Dermis blood vessel endothelial cell (primary cell): ENCODE data around the gene MRTFA. TPM values are rescaled to one million over a fixed set of nuclear protein-coding genes. Genes with fewer than 3 reads are reported as not detected.
"Not testable (repeated sequence)": the region's sequence is repeated elsewhere in the genome, so short reads cannot be mapped to it uniquely, and the experiment has no call there.

Experiments used
- DNase-seq: peaks from one replicate; pipeline ENCODE4 v3.0.0; 2010
- total RNA-seq: library from RNA; depleted of rRNA; stranded (reverse); fragments of >200 nt; gene quantifications from 2 replicates; pipeline ENCODE4 v1.2.3, GENCODE V29; 2014

MRTFA gene
- total RNA-seq, 1 donor from 2014 or later = 41.4 TPM

DNA sequence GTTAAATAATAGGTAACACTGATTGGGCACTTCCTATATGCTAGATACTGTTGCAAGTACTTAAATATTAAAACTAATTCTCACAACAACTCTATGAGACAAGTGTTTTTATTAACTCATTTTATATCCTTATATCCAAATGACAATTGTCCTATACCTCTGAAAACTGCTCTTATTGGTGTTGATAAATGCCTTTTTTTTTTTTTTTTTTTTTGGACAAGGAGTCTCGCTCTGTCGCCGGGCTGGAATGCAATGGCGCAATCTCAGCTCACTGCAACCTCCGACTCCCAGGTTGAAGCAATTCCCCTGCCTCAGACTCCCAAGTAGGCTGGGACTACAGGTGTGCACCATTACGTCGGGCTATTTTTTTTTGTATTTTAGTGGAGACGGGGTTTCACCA lies 41.6 kb downstream of the MRTFA start:
- DNase-seq = no peak

DNA sequence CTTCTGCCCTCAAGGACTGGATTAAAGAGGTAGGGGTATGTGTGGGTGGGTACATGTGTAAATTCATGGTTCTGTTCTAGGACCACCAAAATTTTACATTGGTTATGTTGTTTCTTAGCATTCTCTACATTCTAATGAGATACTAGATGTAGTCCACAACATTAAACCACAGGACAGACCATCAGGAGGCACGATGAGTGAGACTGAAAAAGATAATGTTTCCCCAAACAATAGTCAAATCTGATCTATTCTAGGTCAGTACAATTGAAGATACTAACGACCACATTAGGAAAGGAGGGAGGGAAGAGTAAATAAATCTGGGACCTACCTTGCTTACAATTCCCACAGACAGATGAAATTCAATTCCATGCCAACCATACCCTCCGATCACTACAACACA lies 42.2 kb downstream of the MRTFA start:
- DNase-seq = no peak

DNA sequence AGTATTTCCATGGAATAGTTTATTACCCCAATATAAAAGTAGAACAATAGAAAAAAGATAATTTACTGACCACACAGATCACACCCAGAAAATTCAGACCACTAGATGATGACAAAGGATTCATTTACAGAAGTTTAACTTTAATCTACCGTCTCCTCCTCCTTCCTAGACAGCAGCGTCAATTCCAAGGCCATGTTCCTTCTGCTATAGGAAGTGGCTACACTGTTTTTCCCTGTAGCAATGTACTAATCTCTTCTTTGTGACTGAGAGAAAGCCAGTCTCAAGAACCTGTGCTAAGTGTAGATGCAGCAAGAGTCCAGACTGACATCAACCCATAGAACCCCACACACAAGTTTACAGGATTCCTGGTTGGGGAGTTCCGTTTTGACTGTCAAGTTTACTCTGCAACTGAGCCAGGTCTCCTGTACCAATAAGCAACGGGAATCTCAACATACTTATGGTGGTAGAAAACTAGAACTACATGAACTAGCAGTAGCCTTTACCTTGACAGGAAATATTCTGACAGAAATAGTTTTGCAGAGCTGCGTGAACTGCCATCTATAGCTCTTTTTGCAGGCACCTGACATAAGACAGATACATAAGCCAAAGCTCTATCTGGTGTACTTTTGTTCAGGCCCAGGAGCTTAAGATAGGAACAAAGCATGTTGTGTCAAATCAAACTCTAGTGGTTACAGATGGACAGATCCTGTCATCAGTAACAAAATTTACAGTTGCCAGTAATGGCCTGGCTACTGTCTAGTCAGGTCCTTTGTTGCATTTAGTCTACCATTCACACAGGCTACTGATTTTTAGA lies 42.9 kb downstream of the MRTFA start:
- no peak for DNase-seq

DNA sequence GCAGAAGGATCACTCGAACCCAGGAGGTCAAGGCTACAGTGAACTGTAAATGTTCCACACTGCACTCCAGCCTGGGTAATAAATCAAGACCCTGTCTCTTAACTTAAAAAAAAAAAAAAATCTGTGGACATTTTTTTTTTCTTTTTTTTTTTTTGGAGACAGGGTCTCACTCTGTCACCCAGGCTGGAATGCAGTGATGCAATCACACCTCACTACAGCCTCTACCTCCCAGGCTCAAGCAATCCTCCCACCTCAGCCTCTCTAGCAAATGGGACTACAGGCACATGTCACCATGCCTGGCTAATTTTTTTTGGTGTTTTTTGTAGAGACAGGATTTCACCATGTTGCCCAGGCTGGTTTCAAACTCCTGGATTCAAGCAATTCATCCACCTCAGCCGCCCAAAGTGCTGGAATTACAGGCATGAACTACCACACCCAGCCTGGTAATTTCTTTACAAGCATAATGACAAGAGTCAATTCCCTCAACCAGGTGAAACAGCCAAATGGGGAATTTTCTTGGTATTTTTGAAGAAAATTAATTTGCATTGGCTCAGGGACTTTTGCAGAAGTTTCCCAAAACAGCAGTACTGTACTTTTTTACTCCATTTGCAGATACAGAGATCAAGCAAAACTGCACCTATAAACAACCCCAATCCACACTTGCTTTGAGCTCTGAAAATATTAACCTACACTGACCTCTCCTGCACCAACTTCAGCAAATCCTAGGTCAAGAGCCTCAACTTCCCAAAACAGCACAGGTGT lies 44.0 kb downstream of the MRTFA start:
- DNase-seq = no peak

DNA sequence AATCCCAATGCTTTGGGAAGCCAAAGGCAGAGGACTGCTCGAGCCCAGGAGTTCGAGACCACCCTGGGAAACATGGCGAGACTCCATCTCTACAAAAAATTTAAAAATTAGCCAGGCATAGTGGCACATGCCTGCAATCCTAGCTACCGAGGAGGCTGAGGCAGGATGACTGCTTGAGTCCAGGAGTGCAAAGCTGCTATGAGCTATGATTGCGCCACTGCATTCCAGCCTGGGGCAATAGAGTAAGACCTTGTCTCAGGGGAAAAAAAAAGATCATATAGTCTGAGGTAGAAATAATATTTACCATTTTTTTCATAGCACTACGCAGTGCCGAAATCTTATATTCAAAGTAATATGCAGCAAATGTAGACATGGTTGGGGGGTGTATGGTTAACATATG lies 47.8 kb downstream of the MRTFA start:
- no peak for DNase-seq

DNA sequence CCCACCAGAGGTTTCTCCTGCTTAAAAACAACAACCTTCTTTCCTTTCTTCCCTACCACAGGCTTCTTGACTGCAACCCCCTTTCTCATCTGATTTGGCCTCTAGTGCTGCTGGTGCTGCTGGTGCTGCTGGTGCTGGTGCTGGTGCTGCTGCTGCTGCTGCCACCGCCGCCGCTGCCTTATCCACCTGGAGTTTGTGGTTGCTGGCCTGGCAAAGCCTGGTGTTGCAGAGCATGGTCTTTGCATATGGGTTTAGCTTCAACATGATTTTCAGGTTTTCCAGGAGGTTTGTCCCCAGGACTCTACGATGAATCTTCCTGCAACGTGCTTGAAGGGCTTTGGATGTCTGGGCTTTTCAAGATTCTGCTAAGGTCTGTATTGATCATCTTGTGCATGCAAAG lies 49.7 kb downstream of the MRTFA start:
- DNase-seq = no peak

DNA sequence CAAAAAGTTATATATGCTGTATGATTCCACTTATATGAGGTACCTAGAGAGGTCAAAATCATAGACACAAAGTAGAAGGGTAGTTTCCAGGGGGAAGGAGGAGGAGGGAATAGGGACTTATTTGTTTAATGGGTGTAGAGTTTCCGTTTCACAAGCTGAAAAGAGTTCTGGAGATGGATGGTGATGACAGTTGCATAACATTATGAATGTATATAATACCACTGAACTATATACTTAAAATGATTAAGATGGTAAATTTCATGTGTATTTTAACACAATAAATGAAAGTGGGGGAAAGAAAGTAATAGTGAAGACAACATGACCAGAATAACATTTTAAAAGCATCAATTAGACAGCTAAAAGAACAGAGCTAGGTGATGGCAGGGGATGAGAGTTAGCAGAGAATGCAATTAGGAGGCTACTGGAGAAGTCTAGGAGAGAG lies 51.2 kb downstream of the MRTFA start:
- DNase-seq = no peak

DNA sequence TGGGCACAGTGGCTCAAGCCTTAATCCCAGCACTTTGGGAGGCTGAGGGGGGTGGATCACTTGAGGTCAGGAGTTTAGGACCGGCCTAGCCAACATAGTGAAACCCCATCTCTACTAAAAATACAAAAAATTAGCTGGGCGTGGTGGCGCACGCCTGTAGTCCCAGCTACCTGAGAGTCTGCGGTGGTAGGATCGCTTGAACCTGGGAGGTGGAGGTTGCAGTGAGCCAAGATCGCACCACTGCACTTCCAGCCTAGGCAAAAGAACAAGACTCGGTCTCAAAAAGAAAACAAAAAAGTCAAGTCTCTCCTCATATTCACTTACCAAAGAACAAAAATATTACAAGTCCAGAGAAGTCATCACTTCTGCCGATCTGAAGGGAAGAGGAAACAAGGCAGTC lies 51.8 kb downstream of the MRTFA start:
- DNase-seq = not testable (repeated sequence)

DNA sequence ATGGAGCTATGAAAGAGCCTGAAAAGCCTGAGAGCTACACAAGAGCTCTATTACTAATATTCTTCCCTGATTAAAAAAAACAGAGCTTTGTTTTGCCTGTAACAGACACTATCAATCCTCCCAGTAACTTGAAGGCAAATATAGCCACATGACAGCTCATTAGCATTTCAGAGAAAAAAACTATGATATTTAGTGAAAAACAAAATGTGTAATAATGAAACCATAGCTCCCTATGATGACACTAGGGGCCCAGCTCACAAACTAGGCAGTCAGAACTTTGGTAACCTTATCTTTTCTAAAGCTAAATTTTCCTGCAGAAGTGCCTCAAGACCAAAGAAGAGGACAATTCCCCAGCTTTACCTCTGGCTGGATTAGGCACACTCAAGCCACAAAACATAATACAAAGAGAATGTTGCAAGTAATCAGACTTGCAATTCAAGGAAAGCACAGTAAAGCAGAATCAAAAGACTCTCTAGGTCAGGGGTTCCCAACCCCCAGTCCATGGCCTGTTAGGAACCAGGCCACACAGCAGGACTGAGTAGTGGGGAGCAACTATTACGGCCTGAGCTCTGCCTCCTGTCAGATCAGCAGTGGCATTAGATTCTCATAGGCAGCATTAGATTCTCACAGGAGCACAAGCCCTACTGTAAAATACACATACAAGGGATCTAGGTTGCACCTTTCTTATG lies 53.3 kb downstream of the MRTFA start:
- no peak for DNase-seq

DNA sequence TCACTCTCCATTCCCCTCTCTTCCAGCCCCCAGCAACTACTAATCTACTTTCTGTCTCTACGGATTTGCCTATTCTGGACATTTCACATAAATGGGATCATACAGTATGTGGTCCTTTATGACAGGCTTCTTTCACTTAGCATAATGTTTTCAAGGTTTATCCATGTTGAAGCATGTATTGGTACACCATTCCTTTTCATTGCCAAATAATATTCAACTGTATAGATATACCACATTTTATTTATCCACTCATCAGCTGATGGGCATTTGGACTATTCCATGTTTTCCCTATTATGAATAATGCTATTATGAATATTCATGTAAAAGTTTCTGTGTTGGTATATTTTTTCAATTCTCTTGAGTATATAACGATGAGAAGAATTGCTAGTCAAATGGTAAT lies 54.5 kb downstream of the MRTFA start:
- no peak for DNase-seq

DNA sequence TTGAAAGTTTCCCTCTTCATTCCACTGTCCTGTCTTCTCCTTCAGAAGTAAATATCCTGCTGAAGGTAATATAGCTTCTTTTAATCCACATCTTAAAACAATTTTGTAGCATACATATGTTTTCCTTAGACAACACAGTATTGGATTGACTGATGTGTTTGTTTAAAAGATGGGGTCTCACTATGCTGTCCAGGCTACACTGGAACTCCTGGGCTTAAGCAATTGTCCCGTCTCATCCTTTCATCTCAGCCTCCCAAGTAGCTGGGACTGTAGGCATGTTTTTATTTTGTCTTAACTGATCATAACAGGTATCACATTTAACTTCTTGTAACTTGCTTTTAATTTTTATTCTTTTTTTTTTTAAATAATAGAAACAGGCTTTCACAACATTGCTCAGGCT lies 55.9 kb downstream of the MRTFA start:
- no peak for DNase-seq

DNA sequence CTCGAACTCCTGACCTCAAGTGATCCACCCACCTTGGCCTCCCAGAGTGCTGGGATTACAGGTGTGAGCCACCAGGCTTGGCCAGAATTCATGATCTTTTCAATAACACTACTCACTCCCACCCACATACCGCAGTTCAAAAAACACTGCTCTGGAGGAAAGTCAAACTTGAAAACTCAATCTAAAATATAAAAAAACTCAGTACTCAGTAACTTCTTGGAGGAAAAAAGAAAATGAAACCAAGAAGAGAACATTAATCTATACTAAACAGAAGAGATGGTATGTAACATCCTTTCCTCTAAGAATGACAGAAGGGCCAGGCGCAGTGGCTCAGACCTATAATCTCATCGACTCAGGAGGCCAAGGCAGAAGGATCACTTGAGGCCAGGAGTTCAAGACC lies 58.3 kb downstream of the MRTFA start:
- DNase-seq = no peak

DNA sequence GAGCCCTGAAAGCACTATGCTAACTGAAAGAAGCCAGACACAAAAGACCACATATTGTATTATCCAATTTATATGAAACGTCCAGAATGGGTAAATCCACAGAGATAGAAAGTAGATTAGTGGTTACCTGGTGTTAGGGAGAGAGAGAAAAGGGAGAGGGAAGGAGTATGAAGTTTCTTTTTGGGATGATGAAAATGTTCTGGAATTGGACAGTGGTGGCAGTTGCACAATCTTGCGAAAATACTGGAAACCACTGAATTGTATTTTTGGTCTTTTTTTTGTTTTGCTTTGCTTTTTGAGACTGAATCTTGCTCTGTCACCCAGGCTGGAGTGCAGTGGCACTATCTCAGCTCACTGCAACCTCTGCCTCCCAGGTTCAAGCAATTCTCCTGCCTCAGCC lies 63.5 kb downstream of the MRTFA start:
- no peak for DNase-seq

DNA sequence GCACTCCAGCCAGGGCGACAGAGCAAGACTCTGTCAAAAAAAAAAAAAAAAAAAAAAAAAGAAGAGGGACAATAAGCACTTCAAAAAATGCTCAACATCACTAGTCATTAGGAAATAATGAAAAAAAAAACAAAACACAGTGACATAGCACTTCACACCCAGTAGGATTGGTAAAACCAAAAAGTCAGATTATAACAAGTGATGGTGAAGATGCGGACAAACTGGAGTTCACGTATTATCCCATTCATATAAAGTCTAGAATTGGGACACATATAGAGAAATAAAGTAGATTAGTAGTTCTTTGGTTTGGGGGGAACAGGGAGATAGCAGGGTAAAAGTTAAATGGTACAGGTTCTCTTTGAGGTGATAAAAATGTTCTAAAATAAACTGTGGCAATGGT lies 64.6 kb downstream of the MRTFA start:
- no peak for DNase-seq

DNA sequence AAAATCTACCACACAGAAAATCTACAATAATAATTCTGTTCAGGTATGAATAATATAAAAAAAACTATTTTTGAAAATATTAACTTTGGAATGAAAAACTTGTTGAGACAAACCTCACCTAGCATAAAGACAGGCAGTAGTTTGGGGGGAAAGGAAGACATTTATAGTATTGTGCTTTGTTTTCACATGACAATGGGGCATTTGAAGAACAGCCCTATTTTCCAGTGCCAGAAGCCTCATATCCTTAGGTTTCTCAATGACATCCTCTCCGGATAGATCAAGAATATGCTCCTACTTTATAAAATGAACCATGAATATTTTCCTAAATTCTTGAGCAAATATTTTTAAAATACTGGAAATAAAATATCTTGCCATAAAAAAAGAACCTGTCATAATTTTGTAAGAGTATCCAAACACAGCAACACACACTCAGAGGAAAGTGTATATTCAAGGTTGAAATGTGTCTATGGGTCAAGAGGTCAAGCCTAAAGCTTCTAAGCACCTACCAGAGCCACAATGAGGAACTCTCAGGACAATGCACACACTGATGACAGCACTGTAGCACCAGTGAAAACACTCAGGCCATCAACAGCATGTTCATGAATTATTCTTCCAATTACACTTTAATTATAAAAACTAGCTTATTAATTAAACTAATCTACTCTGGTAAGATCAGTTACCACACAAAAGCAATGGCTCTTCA lies 68.7 kb downstream of the MRTFA start:
- peak; percentile 15 for DNase-seq

DNA sequence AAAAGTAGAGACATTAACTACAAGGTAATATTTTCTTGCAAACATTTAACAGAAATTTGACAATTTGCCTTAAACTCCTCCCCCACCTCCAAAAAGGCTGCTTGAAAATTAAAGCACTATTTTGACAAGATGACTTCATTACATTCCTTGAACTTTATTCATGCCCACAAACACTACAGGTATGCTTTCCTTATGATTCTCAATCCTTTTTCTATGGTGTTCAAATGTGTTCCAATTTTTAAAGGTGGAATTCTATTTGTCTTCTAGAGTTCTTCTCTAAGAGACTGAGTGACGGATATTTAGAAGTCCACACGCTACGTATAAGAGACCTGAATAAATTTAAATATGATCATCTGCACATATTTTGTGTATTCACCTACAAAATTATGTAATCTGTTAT lies 69.4 kb downstream of the MRTFA start:
- DNase-seq = no peak

DNA sequence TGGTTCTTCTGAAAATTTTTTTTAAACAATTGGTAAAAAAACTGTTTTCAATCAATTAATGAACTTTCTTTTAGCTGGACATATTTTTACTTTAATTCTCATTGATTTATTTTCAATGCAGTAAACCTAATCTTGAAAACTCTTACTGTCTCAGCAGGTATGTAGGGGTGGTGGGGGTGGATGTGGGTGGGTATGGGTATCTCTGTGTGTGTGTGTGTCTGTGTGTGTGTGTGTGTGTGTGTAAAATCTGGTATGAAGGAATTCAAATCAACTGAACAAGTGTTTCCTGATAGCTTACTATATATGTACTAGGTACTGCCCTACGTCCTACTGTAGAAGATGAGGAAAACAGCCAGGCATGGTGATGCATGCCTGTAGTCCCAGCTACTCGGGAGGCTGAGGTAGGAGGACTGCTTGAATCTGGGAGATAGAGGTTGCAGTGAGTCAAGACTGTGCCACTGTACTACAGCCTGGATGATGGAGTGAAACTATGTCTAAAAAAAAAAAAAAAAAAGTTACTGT lies 75.5 kb downstream of the MRTFA start:
- DNase-seq = no peak

DNA sequence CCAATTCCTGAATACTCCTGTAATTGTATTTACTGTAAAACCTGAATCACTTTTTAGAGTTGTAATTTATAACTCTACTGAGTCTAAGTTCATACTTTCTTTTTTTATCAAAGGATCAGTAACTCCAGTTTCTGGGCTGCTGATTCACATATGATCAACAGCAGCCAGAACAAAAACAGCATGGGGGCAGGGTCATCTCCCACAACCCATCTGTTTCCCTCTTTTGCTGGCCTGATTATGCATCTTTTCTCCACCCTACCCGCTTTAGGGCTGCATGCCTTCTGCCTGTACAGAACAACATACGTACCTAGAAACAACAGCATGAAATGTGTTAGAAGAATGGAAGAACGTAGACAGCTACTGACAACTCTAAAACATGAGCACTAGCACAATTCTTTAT lies 76.0 kb downstream of the MRTFA start:
- DNase-seq = peak; percentile 69

DNA sequence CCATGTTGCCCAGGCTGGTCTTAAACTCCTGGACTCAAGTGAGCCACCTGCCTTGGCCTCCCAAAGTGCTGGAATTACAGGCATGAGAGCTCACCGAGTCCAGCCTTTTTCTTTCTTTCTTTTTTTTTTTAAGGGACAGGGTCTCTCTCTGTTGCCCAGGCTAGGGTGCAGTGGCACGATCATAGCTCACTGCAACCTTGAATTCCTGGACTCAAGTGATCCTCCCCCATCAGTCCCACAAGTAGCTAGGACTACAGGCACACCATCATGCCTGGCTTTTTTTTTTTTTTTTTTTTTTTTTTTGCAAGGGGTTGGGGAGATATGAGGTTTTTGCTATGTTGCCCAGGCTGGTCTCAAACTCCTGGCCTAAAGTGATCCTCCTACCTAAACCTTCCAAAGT lies 78.5 kb downstream of the MRTFA start:
- no peak for DNase-seq

DNA sequence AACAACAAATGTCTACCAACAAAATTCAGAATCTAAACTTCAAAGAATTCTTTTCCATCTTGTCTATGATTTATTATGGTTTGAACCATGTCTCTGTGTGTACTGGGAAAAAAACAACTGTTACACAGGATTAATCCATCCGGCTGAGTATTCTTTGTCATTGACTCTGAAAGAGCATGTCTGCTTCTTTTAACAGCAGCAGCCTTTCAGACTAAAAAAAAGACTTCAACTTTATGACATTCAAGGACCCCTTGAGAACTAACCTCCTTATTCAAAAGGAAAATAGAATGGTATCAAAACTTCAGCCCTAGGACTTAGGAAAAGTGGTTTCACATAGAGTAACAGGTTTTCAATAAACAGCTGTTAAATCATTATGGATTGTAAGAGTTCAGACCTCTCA lies 79.9 kb downstream of the MRTFA start:
- DNase-seq = no peak

DNA sequence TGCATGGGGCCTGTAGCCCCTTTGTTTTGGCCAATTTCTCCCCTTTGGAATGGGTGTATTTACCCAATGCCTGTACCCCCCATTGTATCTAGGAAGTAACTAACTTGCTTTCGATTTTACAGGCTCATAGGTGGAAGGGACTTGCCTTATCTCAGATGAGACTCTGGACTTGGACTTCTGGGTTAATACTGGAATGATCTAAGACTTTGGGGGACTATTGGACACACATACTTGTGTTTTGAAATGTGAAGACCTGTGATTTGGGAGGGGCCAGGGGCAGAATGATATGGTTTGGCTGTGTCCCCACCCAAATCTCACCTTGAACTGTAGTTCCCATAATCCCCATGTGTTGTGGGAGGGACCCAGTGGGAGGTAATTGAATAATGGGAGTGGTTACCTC lies 82.5 kb downstream of the MRTFA start:
- DNase-seq = not testable (repeated sequence)

DNA sequence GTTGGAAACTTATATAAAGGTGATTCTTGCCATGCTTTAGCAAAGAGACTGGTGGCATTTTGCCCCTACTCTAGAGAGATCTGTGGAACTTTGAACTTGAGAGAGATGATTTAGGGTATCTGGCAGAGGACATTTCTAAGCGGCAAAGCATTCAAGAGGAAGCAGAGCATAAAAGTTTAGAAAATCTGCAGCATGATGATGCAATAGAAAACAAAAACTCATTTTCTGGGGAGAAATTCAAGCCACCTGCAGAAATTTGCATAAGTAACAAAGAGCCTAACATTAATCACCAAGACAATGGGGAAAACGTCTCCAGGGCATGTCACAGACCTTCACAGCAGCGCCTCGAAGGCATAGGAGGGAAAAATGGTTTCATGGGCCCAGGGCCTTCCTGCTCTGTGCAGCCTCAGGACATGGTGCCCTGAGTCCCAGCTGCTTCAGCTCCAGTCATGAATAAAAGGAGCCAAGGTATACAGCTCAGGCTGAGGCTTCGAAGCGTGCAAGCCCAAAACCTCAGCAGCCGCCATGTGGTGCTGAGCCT lies 83.4 kb downstream of the MRTFA start:
- DNase-seq = no peak
